BLaER1 (cell line): ENCODE results near the gene KAZN.

ENCODE experiments used
- H3K27ac ChIP-seq: shearing (Covaris generic); formaldehyde crosslinking; 2 replicates; pipeline ENCODE4 v1.8.1; 2022
- H3K27me3 ChIP-seq: shearing (Covaris generic); formaldehyde crosslinking; 2 replicates; pipeline ENCODE4 v1.8.1; 2022
- H3K36me3 ChIP-seq: shearing (Covaris generic); formaldehyde crosslinking; 2 replicates; pipeline ENCODE4 v1.8.1; 2022
- H3K4me1 ChIP-seq: shearing (Covaris generic); formaldehyde crosslinking; 2 replicates; pipeline ENCODE4 v1.8.1; 2022
- H3K4me2 ChIP-seq: shearing (Covaris generic); formaldehyde crosslinking; 2 replicates; pipeline ENCODE4 v1.8.1; 2022
- H3K4me3 ChIP-seq: shearing (Covaris generic); formaldehyde crosslinking; 2 replicates; pipeline ENCODE4 v1.8.1; 2022
- H3K9ac ChIP-seq: shearing (Covaris generic); formaldehyde crosslinking; 2 replicates; pipeline ENCODE4 v1.8.1; 2022
- H3K9me3 ChIP-seq: shearing (Covaris generic); formaldehyde crosslinking; 2 replicates; pipeline ENCODE4 v1.8.1; 2022
- H4K20me1 ChIP-seq: shearing (Covaris generic); formaldehyde crosslinking; 2 replicates; pipeline ENCODE4 v1.8.1; 2022
- Cebpa-rat ChIP-seq: shearing (Covaris generic); IDR thresholded peaks from 2 replicates; pipeline ENCODE4 v1.8.1; 2022

Gene KAZN

GRCh38 chr1:14679027-14679688 lies 80.7 kb downstream of the KAZN start:
- no peak overlapping the region for H3K4me2 ChIP-seq
- no peak overlapping the region for H3K27ac ChIP-seq
- TF ChIP-seq Cebpa-rat, result no peak
- no peaks in the 10 kb centered on the region for H3K27me3 ChIP-seq
- no peaks in the 10 kb centered on the region for H4K20me1 ChIP-seq
- H3K9ac ChIP-seq, result no peak overlapping the region
- peaks cover 8% of the 10 kb centered on the region for H3K9me3 ChIP-seq
- H3K4me3 ChIP-seq, result no peak overlapping the region
- peaks cover 24% of the 10 kb centered on the region for H3K4me1 ChIP-seq
- no peaks in the 10 kb centered on the region for H3K36me3 ChIP-seq

GRCh38 chr1:14681182-14681581 lies 82.7 kb downstream of the KAZN start:
- no peak overlapping the region for H3K9ac ChIP-seq
- no peaks in the 10 kb centered on the region for H3K36me3 ChIP-seq
- no peak overlapping the region for H3K27ac ChIP-seq
- no peak for TF ChIP-seq Cebpa-rat
- H3K4me3 ChIP-seq, result no peak overlapping the region
- peaks cover 6% of the 10 kb centered on the region; the same call in 1 of the 2 replicates for H3K4me1 ChIP-seq
- no peak overlapping the region for H3K4me2 ChIP-seq
- H3K27me3 ChIP-seq, result no peaks in the 10 kb centered on the region
- H4K20me1 ChIP-seq, result no peaks in the 10 kb centered on the region
- H3K9me3 ChIP-seq, result peaks cover 19% of the 10 kb centered on the region

DNA sequence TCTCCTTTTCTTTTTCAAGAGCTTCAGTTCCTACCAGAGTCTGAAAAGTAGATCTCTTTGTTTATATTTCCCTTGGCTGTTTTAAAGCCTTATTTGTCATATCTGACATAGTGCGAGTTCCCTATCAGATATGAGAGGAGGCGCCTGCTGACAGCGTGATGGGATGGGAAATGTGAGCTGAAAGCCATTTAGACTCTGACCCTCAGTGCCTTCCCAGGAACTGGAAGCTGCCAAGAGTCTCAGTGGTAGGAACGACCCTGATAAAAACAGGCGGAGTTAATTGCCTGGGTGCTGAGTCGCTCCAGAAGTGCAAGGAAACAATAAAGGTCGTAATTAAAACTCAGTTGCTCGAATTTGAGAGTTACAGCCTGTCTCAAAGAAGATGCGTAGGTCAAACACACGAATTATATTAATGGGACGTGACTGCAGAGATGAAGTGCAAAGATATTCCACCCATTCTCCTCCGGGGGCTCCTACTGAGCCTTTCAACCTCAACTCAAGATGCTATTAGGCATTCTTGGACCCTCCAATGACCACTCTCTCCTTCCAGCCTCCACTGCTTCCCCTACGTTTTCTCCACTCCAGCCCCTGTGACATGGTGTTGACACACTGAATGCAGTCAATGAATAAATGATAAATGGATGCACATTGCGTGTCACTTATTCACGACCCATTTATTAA lies 84.6 kb downstream of the KAZN start:
- Histone ChIP-seq H3K27ac (no peak overlapping the region), H3K4me2 (no peak overlapping the region), H4K20me1 (no peaks in the 10 kb centered on the region), H3K36me3 (no peaks in the 10 kb centered on the region), H3K4me1 (no peaks in the 10 kb centered on the region), H3K4me3 (no peak overlapping the region), H3K9me3 (peaks cover 14% of the 10 kb centered on the region), H3K9ac (no peak overlapping the region), H3K27me3 (no peaks in the 10 kb centered on the region)
- TF ChIP-seq Cebpa-rat, result no peak

DNA sequence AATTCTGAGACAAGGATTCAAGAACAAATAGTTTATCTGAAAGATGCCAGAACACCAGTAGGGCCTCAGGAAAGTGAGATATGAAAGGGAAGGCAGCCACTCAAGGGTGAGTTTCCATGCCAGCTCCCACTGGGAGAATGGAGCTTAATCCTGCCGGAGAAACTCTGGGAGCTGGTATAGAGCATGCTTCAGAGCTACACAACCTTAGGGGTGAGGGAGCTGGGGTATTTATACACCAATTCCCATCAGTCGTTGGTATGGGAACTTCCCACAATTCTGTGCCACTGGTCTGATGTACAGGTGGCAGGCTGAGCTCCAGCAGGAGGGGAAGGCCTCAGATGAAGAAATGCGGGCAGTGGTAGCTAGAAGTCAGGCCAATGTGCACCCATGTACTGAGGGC lies 86.6 kb downstream of the KAZN start:
- H3K27me3 ChIP-seq, result no peaks in the 10 kb centered on the region

GRCh38 chr1:14686701-14687100 lies 88.2 kb downstream of the KAZN start:
- H3K36me3 ChIP-seq, result no peaks in the 10 kb centered on the region

More for the DNA sequence above, 86.6 kb downstream of the KAZN start:
- H3K4me2 ChIP-seq, result no peak overlapping the region
- H4K20me1 ChIP-seq, result no peaks in the 10 kb centered on the region
- no peak overlapping the region for H3K4me3 ChIP-seq
- no peaks in the 10 kb centered on the region for H3K36me3 ChIP-seq
- TF ChIP-seq Cebpa-rat, result no peak
- H3K9ac ChIP-seq, result no peak overlapping the region
- no peak overlapping the region for H3K27ac ChIP-seq
- peaks cover 14% of the 10 kb centered on the region for H3K9me3 ChIP-seq
- H3K4me1 ChIP-seq, result no peaks in the 10 kb centered on the region

DNA sequence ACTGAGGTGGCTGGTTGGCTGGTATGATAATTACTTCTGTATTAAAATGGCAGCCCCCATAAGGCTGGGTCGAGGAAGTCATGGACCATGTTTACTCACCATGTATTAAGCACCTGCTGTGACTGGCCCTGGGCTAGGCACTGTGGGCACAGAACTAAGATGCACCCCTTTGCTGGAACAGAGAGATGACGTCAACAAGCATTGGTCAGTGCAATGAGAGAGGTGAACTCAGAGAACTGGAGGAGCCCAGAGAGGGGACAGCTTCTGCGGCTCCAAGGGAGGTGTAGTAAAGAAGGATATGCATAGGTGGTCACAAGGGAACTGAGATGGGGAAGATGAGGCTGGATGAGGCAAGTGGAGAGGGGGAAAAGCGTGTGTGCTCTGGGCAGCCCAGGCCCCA lies 88.7 kb downstream of the KAZN start:
- H3K4me1 ChIP-seq, result no peaks in the 10 kb centered on the region
- no peak for TF ChIP-seq Cebpa-rat
- H3K9me3 ChIP-seq, result peaks cover 14% of the 10 kb centered on the region
- no peaks in the 10 kb centered on the region for H3K36me3 ChIP-seq
- H3K27ac ChIP-seq, result no peak overlapping the region
- H3K27me3 ChIP-seq, result no peaks in the 10 kb centered on the region
- no peak overlapping the region for H3K4me2 ChIP-seq
- no peak overlapping the region for H3K4me3 ChIP-seq
- H4K20me1 ChIP-seq, result no peaks in the 10 kb centered on the region
- H3K9ac ChIP-seq, result no peak overlapping the region

More at GRCh38 chr1:14686701-14687100, 88.2 kb downstream of the KAZN start:
- Histone ChIP-seq H3K4me3 (no peak overlapping the region), H3K4me2 (no peak overlapping the region), H4K20me1 (no peaks in the 10 kb centered on the region), H3K9me3 (peaks cover 14% of the 10 kb centered on the region), H3K4me1 (no peaks in the 10 kb centered on the region), H3K9ac (no peak overlapping the region), H3K27ac (no peak overlapping the region), H3K27me3 (no peaks in the 10 kb centered on the region)
- TF ChIP-seq Cebpa-rat, result no peak

GRCh38 chr1:14689996-14690615 lies 91.6 kb downstream of the KAZN start:
- no peak overlapping the region for H3K9ac ChIP-seq
- TF ChIP-seq Cebpa-rat, result no peak
- H4K20me1 ChIP-seq, result no peaks in the 10 kb centered on the region
- peaks cover 3% of the 10 kb centered on the region; the same call in 1 of the 2 replicates for H3K9me3 ChIP-seq
- no peak overlapping the region for H3K4me2 ChIP-seq
- H3K36me3 ChIP-seq, result no peaks in the 10 kb centered on the region
- no peaks in the 10 kb centered on the region for H3K4me1 ChIP-seq
- no peaks in the 10 kb centered on the region for H3K27me3 ChIP-seq
- H3K27ac ChIP-seq, result no peak overlapping the region
- H3K4me3 ChIP-seq, result no peak overlapping the region

- Histone ChIP-seq H3K4me1 (no peaks in the 10 kb centered on the region), H3K9me3 (no peaks in the 10 kb centered on the region), H4K20me1 (no peaks in the 10 kb centered on the region), H3K4me2 (no peak overlapping the region), H3K4me3 (no peak overlapping the region), H3K36me3 (no peaks in the 10 kb centered on the region), H3K27ac (no peak overlapping the region), H3K27me3 (no peaks in the 10 kb centered on the region), H3K9ac (no peak overlapping the region)
- no peak for TF ChIP-seq Cebpa-rat
These were observed 95.5 kb downstream of the KAZN start for GRCh38 chr1:14693949-14694348.

- no peak overlapping the region for H3K4me3 ChIP-seq
- no peak overlapping the region for H3K4me2 ChIP-seq
- no peaks in the 10 kb centered on the region for H4K20me1 ChIP-seq
- no peaks in the 10 kb centered on the region for H3K36me3 ChIP-seq
- no peaks in the 10 kb centered on the region for H3K27me3 ChIP-seq
- no peak for TF ChIP-seq Cebpa-rat
- no peak overlapping the region for H3K9ac ChIP-seq
- H3K9me3 ChIP-seq, result no peaks in the 10 kb centered on the region
- H3K4me1 ChIP-seq, result no peaks in the 10 kb centered on the region
- no peak overlapping the region for H3K27ac ChIP-seq
These were observed 96.1 kb downstream of the KAZN start for GRCh38 chr1:14694589-14694988.

DNA sequence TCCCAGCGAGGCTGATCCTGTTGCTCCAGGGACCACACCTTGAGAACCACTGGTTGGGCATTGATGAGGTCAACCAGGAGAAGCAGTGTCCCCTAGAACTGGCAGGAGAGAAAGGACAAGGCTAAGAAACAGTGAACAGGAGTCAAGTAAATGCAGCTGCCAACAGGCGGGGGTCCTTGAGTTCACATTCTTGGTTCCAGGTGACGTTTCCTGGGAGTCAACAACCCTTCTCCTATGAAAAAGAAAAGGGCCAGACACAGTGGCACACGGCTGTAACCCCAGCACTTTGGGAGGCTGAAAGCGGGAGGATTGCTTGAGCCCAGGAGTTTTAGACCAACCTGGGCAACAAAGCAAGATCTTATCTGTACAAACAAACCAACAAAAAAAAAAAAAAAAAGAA lies 98.3 kb downstream of the KAZN start:
- Histone ChIP-seq H3K9ac (no peak overlapping the region), H3K27me3 (no peaks in the 10 kb centered on the region), H3K9me3 (no peaks in the 10 kb centered on the region), H4K20me1 (no peaks in the 10 kb centered on the region), H3K36me3 (no peaks in the 10 kb centered on the region), H3K4me1 (0 out of 2 replicates have a peak, but pooled peaks cover 3% of the 10 kb centered on the region), H3K4me2 (no peak overlapping the region), H3K4me3 (no peak overlapping the region), H3K27ac (no peak overlapping the region)
- TF ChIP-seq Cebpa-rat, result no peak
